Activated naive CD4-positive, alpha-beta T cell treated with anti-CD3 and anti-CD28 coated beads, Interleukin-2, amount 50 U/mL, for 24 hours (primary cell): ENCODE results near the gene FXYD5.
"Not testable (repeated sequence)": the region's sequence is repeated elsewhere in the genome, so short reads cannot be mapped to it uniquely, and the experiment has no call there.

Experiments
- H3K27ac Mint-ChIP-seq: one replicate; pipeline ENCODE4 v1.8.0; 2021; ENCODE audit warnings: mild to moderate bottlenecking, mixed read lengths
- H3K27me3 Mint-ChIP-seq: one replicate; pipeline ENCODE4 v1.8.0; 2021; ENCODE audit warnings: mixed read lengths
- H3K36me3 Mint-ChIP-seq: one replicate; pipeline ENCODE4 v1.8.0; 2021; ENCODE audit warnings: mixed read lengths
- H3K4me1 Mint-ChIP-seq: one replicate; pipeline ENCODE4 v1.8.0; 2021; ENCODE audit warnings: mixed read lengths
- H3K4me3 Mint-ChIP-seq: one replicate; pipeline ENCODE4 v1.8.0; 2021; ENCODE audit warnings: mild to moderate bottlenecking, mixed read lengths
- H3K9me3 Mint-ChIP-seq: one replicate; pipeline ENCODE4 v1.8.0; 2021; ENCODE audit warnings: mixed read lengths

The FXYD5 gene

DNA sequence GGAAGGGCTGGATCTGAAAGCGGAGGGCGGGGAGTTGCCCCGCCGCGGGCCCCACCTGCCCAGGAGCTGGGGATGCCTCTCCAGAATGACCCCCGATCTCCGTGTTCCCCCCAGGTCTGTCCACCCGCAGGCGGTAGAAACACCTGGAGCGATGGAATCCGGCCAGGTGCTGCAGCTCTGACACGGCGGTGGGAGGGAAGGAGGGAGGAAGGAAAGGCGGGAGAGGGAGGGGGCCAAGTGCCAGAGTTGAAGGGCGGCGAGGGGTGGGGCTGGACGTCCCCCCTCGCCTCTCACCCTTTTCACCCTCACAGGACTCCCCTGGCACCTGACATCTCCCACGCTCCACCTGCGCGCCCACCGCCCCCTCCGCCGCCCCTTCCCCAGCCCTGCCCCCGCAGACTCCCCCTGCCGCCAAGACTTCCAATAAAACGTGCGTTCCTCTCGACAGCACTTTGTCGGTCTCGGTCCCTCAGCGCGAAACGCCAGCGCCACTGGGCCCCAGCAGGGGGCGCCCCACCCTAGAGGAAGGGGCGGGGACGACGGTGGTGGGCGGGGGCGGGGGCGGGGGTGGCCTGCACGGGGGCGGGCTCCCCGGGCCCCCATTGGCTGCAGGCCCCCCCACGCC is 11.8 kb upstream of the FXYD5 start:
- Mint-ChIP-seq H3K9me3 (no peaks in the 10 kb centered on the region), H3K4me3 (peak overlapping the region; percentile 86), H3K27me3 (no peaks in the 10 kb centered on the region), H3K27ac (no peak overlapping the region), H3K4me1 (peaks cover 36% of the 10 kb centered on the region), H3K36me3 (no peaks in the 10 kb centered on the region)

DNA sequence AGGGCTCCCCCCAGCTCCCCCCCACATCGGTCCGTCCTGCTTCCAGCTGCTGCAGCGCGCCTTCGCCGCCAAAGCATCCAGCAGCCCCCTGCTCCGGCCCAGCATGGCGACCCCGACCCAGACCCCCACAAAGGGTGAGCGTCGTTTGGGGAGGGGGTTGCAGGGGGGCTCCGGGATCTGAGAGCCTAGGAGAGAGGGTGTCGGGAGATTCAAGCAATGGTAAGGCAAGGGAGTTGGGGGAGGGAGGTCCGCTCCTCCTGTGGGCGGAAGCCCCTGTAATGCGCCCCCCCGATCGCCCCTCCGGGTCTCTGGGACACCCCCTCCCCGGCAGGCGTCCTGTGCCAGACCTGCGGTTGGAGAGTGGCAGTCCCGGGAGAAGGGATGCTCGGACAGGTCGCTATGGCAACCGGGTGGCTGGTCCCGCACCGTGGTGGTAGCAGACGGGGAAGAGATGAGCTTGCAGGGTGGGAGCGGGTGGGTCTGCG is 11.3 kb upstream of the FXYD5 start, which contains the start of gene FXYD7:
FXYD7 (plus strand) TSS at position 25 of the 485 bp plus-strand sequence; CDS start at position 104, 79 bp downstream.
- no peaks in the 10 kb centered on the region for H3K36me3 Mint-ChIP-seq

DNA sequence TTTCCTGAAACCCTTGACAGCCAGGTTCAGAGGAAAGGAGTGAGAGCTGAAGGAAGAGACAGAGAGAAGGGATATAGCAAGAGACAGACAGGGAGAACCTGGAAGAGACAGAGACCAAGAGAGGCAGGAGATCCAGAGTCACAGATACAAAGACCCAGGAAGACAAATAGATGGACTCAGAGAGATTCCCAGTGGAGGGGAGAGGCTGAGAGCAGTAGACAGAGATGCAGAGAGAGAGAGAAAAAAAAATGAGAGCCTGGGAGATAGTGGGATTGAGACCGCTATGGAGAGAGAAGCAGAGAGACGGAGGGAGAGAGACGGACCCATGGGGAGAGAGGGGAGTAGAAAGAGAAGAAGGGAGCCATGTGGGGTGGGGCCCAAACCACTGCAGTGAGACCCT is 10.7 kb upstream of the FXYD5 start:
- no peaks in the 10 kb centered on the region for H3K27me3 Mint-ChIP-seq
- no peaks in the 10 kb centered on the region for H3K36me3 Mint-ChIP-seq
- peaks cover 36% of the 10 kb centered on the region for H3K4me1 Mint-ChIP-seq
- H3K9me3 Mint-ChIP-seq = no peaks in the 10 kb centered on the region
- H3K27ac Mint-ChIP-seq = peak overlapping the region; percentile 47
- H3K4me3 Mint-ChIP-seq = peak overlapping the region; percentile 40

More for the DNA sequence above, 11.3 kb upstream of the FXYD5 start, which contains the start of gene FXYD7:
- no peaks in the 10 kb centered on the region for H3K9me3 Mint-ChIP-seq
- peak within 1 kb of the TSS; percentile 86 for H3K4me3 Mint-ChIP-seq
- no peaks in the 10 kb centered on the region for H3K27me3 Mint-ChIP-seq
- H3K27ac Mint-ChIP-seq = peak within 1 kb of the TSS; percentile 47
- H3K4me1 Mint-ChIP-seq = peaks cover 36% of the 10 kb centered on the region

DNA sequence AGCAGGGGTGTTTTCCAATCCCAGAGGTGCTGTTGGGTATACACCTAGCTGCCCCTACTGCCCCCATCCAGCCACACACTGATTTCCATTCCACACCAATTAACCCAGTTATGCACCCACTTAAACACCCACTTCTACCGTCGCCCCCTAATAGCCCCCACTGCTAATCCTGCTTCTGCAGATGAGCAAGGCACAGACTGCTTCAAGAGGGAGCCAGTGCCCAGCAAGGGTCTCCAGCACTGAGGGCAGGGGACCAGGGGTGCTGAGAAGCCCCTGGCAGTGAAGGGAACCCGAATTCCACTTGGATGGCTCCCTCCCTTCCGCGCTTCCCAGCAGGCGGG is 10.3 kb upstream of the FXYD5 start:
- no peaks in the 10 kb centered on the region for H3K9me3 Mint-ChIP-seq
- peaks cover 36% of the 10 kb centered on the region for H3K4me1 Mint-ChIP-seq
- H3K27me3 Mint-ChIP-seq = no peaks in the 10 kb centered on the region
- no peaks in the 10 kb centered on the region for H3K36me3 Mint-ChIP-seq
- no peak overlapping the region for H3K27ac Mint-ChIP-seq
- no peak overlapping the region for H3K4me3 Mint-ChIP-seq

DNA sequence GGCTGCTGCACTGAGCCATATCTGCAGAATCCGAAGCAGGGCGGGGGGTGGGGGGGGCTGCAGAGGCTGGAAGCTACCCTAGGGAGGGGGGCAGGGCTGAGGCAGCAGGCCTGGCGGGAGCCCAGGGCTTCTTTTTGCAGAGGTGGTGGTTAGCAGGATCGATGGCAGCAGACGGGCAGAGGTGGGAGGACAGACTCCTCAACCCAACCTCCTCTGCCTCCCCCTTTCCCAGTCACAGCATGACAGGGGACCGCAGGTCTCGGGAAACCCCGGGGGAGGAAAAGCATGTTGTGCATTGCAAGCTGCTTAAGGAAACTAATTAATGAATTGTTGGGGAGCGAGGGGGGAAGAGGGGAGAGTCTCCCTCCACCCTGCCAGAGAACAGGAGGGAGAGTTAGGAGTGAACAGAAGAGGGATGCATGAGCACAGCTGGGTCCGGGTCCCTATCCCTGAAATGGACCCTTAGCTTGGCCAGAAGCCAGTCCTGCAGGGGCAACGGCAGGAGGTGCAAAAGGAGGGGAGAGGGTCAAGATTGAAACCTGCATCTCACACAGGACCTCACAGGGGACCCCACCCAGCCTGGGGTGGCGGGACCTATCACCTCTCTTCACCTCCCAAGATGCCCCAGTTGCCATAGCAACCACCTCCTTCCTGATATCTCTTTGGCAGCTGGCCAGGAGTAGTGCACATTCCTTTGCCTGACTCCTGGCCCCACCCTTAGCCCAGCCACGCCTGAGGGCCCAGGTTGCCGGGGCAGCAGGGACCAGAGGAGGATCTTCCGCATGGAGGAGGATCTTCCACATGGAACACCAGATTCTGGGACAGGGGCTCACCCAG is 9.7 kb upstream of the FXYD5 start:
- no peaks in the 10 kb centered on the region for H3K27me3 Mint-ChIP-seq
- no peaks in the 10 kb centered on the region for H3K36me3 Mint-ChIP-seq

DNA sequence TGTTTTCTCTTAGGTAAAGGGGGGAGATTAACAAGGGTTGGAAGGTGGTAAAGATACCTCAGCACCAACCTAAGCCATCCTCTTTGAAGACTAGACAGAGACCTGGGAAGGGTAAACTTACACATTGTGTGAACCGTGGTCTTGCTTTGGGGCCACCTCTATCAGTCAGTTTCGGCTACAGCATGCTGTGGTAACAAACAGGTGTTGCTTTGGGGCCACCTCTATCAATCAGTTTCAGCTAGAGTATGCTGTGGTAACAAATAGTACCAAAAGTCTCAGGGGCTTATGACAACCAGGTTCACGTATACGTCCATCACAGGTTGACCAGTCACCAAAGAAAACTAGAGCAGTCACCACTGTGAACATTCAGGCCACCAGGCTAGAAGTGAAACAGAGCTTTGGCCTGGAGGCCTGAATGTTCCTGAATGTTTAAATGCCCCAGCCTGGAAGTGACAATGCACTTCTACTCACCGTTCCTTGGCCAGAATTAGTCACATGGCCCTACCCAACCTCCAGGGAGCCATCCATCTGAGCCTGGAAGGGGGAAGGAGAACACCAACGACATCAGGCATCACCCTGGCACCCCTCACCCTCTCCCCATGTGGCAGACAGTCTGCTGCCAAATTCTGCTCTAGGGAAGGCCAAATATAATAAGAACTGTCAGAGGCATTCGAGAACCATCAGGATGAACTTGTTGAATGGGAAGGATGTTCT is 7.6 kb upstream of the FXYD5 start:
- Mint-ChIP-seq H3K4me3 (no peak overlapping the region), H3K27me3 (no peaks in the 10 kb centered on the region), H3K4me1 (peaks cover 23% of the 10 kb centered on the region), H3K27ac (no peak overlapping the region), H3K36me3 (no peaks in the 10 kb centered on the region), H3K9me3 (no peaks in the 10 kb centered on the region)

More for the DNA sequence above, 9.7 kb upstream of the FXYD5 start:
- Mint-ChIP-seq H3K27ac (no peak overlapping the region), H3K9me3 (no peaks in the 10 kb centered on the region), H3K4me3 (no peak overlapping the region), H3K4me1 (peaks cover 36% of the 10 kb centered on the region)

DNA sequence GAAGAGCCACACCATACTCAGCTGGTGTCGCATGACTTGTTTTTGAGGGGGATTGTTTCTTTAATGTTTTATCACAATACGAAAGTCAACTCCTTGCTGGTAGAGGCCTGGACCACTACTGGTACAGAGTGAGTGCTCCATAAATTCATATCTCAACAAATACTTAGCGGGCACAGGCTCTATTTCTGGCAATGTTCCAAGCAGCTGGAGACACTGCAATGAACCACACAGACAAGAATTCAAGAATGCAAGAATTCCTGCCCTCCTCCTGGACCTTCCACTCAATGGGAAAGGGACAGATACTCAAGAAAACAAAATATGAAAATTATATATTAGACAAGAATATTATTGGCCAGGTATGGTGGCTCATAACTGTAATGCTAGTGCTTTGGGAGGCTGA is 5.1 kb upstream of the FXYD5 start:
- Mint-ChIP-seq H3K4me3 (no peak overlapping the region), H3K4me1 (peaks cover 20% of the 10 kb centered on the region), H3K27ac (no peak overlapping the region), H3K9me3 (no peaks in the 10 kb centered on the region), H3K36me3 (no peaks in the 10 kb centered on the region), H3K27me3 (no peaks in the 10 kb centered on the region)

DNA sequence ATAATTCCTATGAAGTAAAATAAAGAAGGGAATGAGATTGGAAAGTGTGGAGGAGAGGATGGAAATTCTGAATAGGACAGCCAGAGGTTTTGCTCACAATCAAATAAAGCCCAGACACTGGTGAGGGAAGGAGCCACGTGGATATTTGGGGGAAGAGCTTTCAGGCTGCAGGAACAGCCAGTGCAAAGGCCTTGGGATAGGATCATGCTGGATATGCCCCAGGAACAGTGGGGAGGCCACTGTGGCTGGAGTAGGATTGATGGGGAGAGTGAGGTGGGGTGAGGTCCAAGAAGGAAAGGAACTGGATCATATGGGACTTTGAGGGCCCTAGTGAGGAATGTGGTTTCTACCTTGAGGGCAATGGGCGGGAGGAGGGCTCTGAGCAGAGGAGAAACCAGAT is 4.1 kb upstream of the FXYD5 start:
- peaks cover 2% of the 10 kb centered on the region for H3K36me3 Mint-ChIP-seq
- no peak overlapping the region for H3K27ac Mint-ChIP-seq
- no peaks in the 10 kb centered on the region for H3K27me3 Mint-ChIP-seq
- no peak overlapping the region for H3K4me3 Mint-ChIP-seq
- H3K9me3 Mint-ChIP-seq = no peaks in the 10 kb centered on the region
- peaks cover 12% of the 10 kb centered on the region for H3K4me1 Mint-ChIP-seq

DNA sequence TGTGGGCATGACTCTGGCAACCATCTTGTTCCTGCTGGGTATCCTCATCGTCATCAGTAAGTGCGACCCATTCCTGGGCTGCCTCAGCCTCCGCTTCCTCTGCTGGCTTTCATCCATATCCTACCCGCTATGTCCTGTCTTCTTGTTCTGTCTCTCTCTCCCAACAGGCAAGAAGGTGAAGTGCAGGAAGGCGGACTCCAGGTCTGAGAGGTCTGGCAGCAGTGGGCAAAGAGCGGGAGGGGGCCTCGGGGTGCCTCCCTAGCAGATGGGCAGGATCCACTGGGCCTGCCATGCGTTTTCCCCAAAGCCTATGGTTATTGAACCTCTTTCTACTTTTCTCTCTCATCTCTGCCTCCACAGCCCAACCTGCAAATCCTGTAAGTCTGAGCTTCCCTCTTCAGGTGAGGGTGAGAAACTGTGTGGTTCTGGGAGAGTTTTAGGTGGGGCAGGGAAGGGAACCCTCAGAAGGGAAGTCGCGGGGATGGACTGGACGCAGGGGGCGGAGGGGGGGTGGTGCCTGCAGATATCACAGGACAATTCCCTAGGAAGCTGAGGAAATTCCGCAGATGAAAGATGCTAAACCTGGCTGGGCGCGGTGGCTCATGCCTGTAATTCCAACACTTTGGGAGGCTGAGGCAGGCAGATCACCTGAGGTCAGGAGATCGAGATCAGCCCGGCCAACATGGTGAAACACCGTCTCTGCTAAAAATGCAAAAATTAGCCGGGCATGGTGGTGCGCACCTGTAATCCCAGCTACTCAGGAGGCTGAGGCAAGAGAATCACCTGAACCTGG is 3.1 kb upstream of the FXYD5 start:
- Mint-ChIP-seq H3K27ac (no peak overlapping the region), H3K4me3 (no peak overlapping the region), H3K36me3 (peaks cover 11% of the 10 kb centered on the region)

DNA sequence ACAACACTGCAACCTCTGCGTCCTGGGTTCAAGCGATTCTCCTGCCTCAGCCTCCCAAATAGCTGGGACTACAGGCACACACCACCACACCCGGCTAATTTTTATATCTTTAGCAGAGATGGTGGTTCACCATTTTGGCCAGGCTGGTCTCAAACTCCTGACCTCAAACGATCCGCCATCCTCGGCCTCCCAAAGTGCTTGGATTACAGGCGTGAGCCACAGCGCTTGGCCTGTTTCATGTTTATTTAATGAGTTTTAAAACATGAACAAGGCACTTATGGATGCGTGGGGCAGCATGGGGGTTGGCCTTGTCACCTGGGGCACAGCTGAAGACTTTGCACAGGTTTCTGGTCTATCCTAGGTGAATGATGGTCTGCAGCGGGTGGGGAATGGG is 1.4 kb upstream of the FXYD5 start:
- H3K4me3 Mint-ChIP-seq = peak overlapping the region; percentile 99
- H3K9me3 Mint-ChIP-seq, H3K27me3 Mint-ChIP-seq: not testable (repeated sequence)
- peak overlapping the region; percentile 86 for H3K27ac Mint-ChIP-seq
- peaks cover 35% of the 10 kb centered on the region for H3K4me1 Mint-ChIP-seq
- H3K36me3 Mint-ChIP-seq = peaks cover 15% of the 10 kb centered on the region

More for the DNA sequence above, 3.1 kb upstream of the FXYD5 start:
- H3K9me3 Mint-ChIP-seq = no peaks in the 10 kb centered on the region
- peaks cover 20% of the 10 kb centered on the region for H3K4me1 Mint-ChIP-seq
- H3K27me3 Mint-ChIP-seq = no peaks in the 10 kb centered on the region

DNA sequence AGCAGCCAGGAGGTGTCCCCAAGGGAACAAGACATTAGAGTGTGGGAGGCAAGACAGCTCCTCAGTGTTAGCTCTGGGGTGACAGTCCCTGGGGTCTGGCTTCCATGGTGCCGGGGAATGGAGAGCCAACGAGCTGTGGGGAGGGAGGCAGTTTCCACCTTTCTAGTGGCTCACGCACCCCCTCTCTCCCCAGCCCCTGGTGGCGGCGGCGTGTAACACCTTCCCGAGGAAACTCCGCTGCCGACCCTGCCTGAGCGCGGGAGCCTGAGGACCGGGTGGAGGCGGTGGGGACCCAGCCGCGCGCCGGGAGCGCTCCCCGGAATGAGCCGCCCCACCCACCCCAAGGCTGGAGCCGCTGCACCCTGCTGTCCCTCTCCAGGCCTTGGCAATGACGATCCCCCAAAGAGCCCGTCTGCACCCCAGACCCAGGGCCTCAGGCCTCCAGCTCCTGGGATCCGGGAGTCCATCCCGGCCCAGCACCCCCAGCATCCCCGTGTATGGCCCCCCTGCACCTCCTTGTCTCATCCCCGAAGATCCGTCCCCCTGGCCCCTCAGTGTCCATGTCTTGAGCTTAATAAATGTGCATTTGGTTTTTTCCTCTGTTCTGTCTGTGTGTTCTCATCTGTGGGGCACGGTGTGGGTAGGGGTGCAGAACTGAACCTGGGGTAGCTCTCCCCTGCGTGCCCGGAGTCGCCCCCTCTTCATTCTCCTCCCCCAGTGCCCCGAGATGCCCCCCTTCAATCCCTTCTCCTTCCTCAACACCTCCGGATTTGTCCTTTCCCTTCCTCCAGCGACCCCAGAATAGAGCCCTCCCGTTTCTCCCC is 622 bp upstream of the FXYD5 start:
- Mint-ChIP-seq H3K9me3 (no peaks in the 10 kb centered on the region), H3K27me3 (no peaks in the 10 kb centered on the region), H3K4me3 (peak overlapping the region; percentile 99), H3K36me3 (peaks cover 21% of the 10 kb centered on the region), H3K27ac (peak overlapping the region; percentile 100), H3K4me1 (peaks cover 43% of the 10 kb centered on the region)

DNA sequence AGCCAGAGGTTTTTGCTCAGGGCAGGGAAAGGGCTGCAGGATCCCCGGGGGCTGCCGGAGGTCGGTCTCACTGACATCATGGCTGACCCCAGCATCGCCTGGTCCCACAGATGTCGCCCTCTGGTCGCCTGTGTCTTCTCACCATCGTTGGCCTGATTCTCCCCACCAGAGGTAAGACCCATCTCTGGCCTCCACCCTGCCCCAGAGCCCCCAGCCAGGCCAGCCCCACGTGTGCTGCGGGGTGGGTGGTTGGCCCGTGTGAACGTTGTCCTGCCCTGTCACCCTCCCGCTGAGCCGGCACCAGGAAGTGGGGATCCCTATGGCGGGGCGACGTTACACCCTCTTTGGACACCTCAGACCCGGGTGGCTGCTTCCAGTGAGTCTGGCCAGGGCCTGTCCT is 906 bp downstream of the FXYD5 start:
- peak overlapping the region; percentile 100 for H3K27ac Mint-ChIP-seq
- H3K27me3 Mint-ChIP-seq = no peaks in the 10 kb centered on the region
- H3K4me3 Mint-ChIP-seq = peak overlapping the region; percentile 99
- no peaks in the 10 kb centered on the region for H3K9me3 Mint-ChIP-seq
- peaks cover 52% of the 10 kb centered on the region for H3K4me1 Mint-ChIP-seq
- peaks cover 27% of the 10 kb centered on the region for H3K36me3 Mint-ChIP-seq

DNA sequence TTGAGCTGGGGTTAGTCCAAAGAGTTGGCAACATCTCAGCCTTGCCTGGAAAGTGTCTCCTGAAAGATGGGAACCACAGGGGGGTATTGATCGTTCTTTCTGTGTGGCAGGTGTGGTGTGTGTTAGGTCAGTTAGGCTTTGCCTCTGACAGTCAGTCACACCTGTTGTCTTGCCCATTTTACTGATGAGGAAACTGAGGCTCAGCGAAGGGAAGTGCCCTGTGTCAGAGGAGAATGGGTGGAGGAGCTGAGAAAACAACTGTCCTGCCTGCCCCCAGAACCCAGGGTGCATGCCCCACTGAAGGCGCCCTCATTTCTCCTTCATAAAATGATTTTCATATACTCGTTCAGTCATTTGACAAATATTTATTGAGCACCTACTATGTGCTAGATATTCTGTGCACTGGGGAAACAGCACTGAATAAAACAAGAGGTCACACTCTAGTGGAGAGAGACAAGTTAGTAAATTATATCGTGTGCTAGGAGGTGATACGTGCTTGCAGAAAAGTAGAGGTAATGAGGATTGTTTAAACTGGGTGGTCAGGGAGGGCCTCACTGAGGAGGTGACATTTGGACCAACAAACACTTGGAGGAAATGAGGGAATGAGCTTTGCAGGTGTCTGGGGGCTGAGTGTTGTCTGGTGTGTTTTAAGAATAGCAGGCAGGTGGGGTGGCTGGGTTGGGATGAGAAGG is 1.6 kb downstream of the FXYD5 start:
- Mint-ChIP-seq H3K9me3 (no peaks in the 10 kb centered on the region), H3K4me1 (peaks cover 55% of the 10 kb centered on the region), H3K27ac (peak overlapping the region; percentile 100), H3K27me3 (no peaks in the 10 kb centered on the region), H3K4me3 (peak overlapping the region; percentile 99), H3K36me3 (peaks cover 29% of the 10 kb centered on the region)

DNA sequence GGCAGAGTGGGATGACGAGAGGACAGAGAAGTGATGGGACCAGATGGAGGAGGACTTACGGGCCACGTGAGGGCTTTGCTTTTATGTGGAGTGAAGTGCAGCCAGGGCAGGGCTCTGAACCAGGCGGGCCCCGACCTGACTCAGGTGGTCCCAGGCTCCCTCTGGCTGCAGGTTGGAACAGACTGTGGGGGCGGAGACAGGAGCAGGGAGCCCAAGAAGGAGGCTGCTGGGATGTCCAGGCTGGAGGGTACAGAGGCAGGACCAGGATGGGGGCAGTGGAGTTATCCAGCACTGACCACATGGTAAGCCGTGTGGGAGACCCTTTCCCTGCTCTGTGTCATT is 2.1 kb downstream of the FXYD5 start:
- H3K27me3 Mint-ChIP-seq = no peaks in the 10 kb centered on the region
- peaks cover 60% of the 10 kb centered on the region for H3K4me1 Mint-ChIP-seq
- peaks cover 35% of the 10 kb centered on the region for H3K36me3 Mint-ChIP-seq
- peak overlapping the region; percentile 99 for H3K4me3 Mint-ChIP-seq
- H3K27ac Mint-ChIP-seq = peak overlapping the region; percentile 100
- no peaks in the 10 kb centered on the region for H3K9me3 Mint-ChIP-seq
